AG08395 (cell line): ENCODE results near the gene PDE9A.

Experiments
- DNase-seq: peaks from one replicate; pipeline ENCODE4 v3.0.0; 2012; ENCODE audit warnings: mixed read lengths, low spot score

PDE9A gene

GRCh38 chr21:42688226-42688840 lies 34.9 kb downstream of the PDE9A start:
- DNase-seq, result no peak

- DNase-seq, result no peak
Observed at GRCh38 chr21:42688841-42689371, 35.5 kb downstream of the PDE9A start.

- DNase-seq, result no peak
Observed at GRCh38 chr21:42690586-42690985, 37.2 kb downstream of the PDE9A start.

- no peak for DNase-seq
Observed at GRCh38 chr21:42691901-42692559, 38.6 kb downstream of the PDE9A start.

- no peak for DNase-seq
Observed at GRCh38 chr21:42692688-42693087, 39.3 kb downstream of the PDE9A start.

- DNase-seq, result no peak
Observed at GRCh38 chr21:42694751-42695696, 41.6 kb downstream of the PDE9A start.

- DNase-seq, result peak; percentile 20
Observed at GRCh38 chr21:42695697-42696380, 42.4 kb downstream of the PDE9A start.

GRCh38 chr21:42696501-42697040 lies 43.1 kb downstream of the PDE9A start:
- no peak for DNase-seq

GRCh38 chr21:42698733-42699132 lies 45.3 kb downstream of the PDE9A start:
- DNase-seq, result no peak

- no peak for DNase-seq
Observed at GRCh38 chr21:42699196-42699595, 45.8 kb downstream of the PDE9A start.

GRCh38 chr21:42701706-42702456 lies 48.5 kb downstream of the PDE9A start:
- no peak for DNase-seq

- DNase-seq, result no peak
Observed at GRCh38 chr21:42702720-42703119, 49.3 kb downstream of the PDE9A start.

- no peak for DNase-seq
Observed at GRCh38 chr21:42703136-42703908, 49.9 kb downstream of the PDE9A start.

GRCh38 chr21:42703965-42704364 lies 50.5 kb downstream of the PDE9A start:
- no peak for DNase-seq

- no peak for DNase-seq
Observed at GRCh38 chr21:42704861-42705260, 51.4 kb downstream of the PDE9A start.

GRCh38 chr21:42705346-42705745 lies 51.9 kb downstream of the PDE9A start:
- no peak for DNase-seq

- no peak for DNase-seq
Observed at GRCh38 chr21:42705746-42706374, 52.4 kb downstream of the PDE9A start.

GRCh38 chr21:42706765-42707164 lies 53.3 kb downstream of the PDE9A start:
- no peak for DNase-seq

- DNase-seq, result no peak
Observed at GRCh38 chr21:42707207-42707830, 53.9 kb downstream of the PDE9A start.
